Large intestine (tissue), 3 donors: ENCODE results near the gene CELSR1. TPM values are rescaled to one million over a fixed set of nuclear protein-coding genes. Genes with fewer than 3 reads are reported as not detected.
"Not testable (repeated sequence)": the region's sequence is repeated elsewhere in the genome, so short reads cannot be mapped to it uniquely, and the experiment has no call there.

Experiments used
- DNase-seq, 2 donors: peaks; one replicate each; pipeline versions ENCODE4 v3.0.0 to v3.0.0-alpha.2; 2013
- H3K27ac ChIP-seq: one replicate; pipeline ENCODE4 v1.5.1; 2013; ENCODE audit warnings: low read length
- H3K27me3 ChIP-seq: 2 replicates; pipeline ENCODE4 v1.6.1; 2013; ENCODE audit warnings: low read length; ENCODE audit not compliant: control insufficient read depth, insufficient read depth
- H3K36me3 ChIP-seq: 2 replicates; pipeline ENCODE4 v1.6.1; 2013; ENCODE audit warnings: low read length; ENCODE audit not compliant: control insufficient read depth, insufficient read depth
- H3K4me1 ChIP-seq: one replicate; pipeline ENCODE4 v1.6.1; 2013; ENCODE audit warnings: low read length; ENCODE audit not compliant: control insufficient read depth, insufficient read depth
- H3K4me3 ChIP-seq: one replicate; pipeline ENCODE4 v1.5.1; 2013; ENCODE audit warnings: low read length
- H3K9me3 ChIP-seq: one replicate; pipeline ENCODE4 v1.6.1; 2013; ENCODE audit warnings: mild to moderate bottlenecking, low read depth, low read length, moderate library complexity; ENCODE audit not compliant: control insufficient read depth
- WGBS: methylation state at CpG from one replicate; pipeline ENCODE4 v1.1.5; 2013; ENCODE audit warnings: low lambda C conversion rate; ENCODE audit not compliant: insufficient coverage; 5-methylcytosine and 5-hydroxymethylcytosine counted together
- polyA plus RNA-seq: library from polyadenylated mRNA; unstranded; fragments of 120-200 nt; gene quantifications from one replicate; pipeline ENCODE4 v1.2.1, GENCODE V29; 2013

CELSR1 gene
- polyA plus RNA-seq, 1 donor: 5.9 TPM

GRCh38 chr22:46402505-46402904 lies 134.9 kb downstream of the CELSR1 start:
- no peaks in the 10 kb centered on the region for H3K27me3 ChIP-seq
- WGBS: 57% methylated on average over 1 of the region's 2 CpGs
- no peaks in the 10 kb centered on the region for H3K4me1 ChIP-seq
- no peak for DNase-seq
- no peaks in the 10 kb centered on the region for H3K36me3 ChIP-seq
- no peak overlapping the region for H3K4me3 ChIP-seq
- no peaks in the 10 kb centered on the region for H3K9me3 ChIP-seq
- H3K27ac ChIP-seq: no peak overlapping the region

DNA sequence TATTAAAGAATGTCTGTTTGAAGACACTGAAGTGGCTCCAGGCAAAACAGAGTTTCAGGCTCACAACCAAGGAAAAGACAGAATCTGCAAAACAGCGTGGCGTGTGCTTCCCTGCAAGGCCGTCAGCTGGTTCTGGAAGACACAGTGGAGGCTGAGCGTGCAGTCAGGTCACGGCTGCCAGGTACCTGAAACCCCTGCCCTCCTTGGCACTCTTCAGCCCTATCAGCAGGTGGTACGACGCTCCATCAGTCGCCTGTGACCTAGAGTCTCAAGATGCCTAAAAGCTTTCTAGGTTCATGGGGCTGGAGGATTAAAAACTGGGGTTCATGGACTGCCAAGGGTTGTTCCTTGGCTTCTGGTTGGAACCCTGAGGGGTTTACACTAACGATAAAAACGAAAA lies 136.1 kb downstream of the CELSR1 start:
- Histone ChIP-seq H3K9me3 (no peaks in the 10 kb centered on the region), H3K4me1 (no peaks in the 10 kb centered on the region), H3K36me3 (no peaks in the 10 kb centered on the region), H3K4me3 (no peak overlapping the region), H3K27me3 (no peaks in the 10 kb centered on the region), H3K27ac (no peak overlapping the region)
- no peak for DNase-seq
- 100% methylated on average over 2 of the region's 10 CpGs for whole genome bisulfite sequencing

DNA sequence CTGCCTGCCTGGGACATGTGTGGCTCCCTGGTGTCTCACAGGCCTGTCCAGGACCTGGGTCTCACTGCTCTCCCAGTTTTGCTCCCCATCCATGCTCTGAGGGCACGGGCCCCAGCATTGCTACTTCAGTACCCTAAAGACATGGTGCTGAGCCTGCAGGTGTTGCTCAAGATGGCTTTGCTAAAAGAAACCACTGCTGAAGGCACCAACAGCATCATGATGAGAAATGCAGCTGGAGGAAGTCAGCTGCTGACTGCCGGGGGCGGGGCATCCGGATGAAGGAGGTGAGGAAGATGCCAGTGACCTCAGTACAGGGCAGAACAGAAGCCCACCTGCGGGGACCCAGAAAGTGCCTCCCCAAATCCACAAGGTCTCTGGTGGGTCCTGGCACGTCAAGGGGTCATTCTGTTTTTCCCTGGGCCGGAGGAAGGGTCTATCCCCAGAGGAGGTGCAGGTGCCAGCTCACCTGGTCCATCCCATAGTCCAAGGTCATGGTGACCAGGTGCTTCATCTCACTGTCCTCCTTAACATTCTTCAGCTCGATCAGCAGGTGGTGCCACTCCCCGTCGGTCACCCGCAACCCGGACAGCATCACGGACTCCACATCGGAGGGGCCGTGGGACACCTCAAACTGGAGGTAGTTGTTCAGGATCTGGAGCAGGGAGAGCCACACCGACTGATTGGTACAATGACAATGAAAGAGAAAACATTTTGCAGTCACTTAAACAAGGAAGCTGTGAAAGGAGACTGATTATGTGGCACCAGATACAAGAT lies 138.0 kb downstream of the CELSR1 start:
- no peak overlapping the region for H3K4me3 ChIP-seq
- no peak overlapping the region for H3K27ac ChIP-seq
- H3K36me3 ChIP-seq: no peaks in the 10 kb centered on the region
- no peaks in the 10 kb centered on the region for H3K9me3 ChIP-seq
- no CpG with 5 or more reads among the region's 16 CpGs for WGBS
- H3K4me1 ChIP-seq: no peaks in the 10 kb centered on the region
- H3K27me3 ChIP-seq: no peaks in the 10 kb centered on the region
- no peak for DNase-seq

DNA sequence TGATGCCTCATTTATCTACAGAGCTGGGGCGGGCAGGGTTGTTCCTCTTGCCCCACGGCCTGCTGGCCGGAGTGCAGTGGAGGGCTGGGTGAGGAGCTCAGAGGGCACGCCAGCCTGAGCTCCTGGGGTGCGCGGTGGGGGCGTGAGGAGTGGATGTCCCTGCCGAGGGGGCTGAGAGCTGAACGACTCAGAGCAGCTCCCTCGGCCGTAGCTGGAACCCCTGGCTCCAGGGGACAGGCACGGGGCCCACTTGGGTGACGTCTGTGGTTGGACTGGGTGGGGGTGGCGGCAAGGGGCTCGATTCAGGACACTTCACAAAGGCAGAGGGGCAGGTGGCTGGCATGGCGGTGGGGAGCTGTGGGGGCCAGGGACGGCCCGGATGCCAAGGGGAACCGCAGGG lies 139.5 kb downstream of the CELSR1 start:
- no peak overlapping the region for H3K4me3 ChIP-seq
- H3K27me3 ChIP-seq: no peaks in the 10 kb centered on the region
- no peaks in the 10 kb centered on the region for H3K36me3 ChIP-seq
- H3K27ac ChIP-seq: no peak overlapping the region
- DNase-seq: no peak
- 80% methylated on average over 1 of the region's 19 CpGs for WGBS
- H3K4me1 ChIP-seq: no peaks in the 10 kb centered on the region
- no peaks in the 10 kb centered on the region for H3K9me3 ChIP-seq

- Histone ChIP-seq H3K36me3 (no peaks in the 10 kb centered on the region), H3K27ac (no peak overlapping the region), H3K4me1 (no peaks in the 10 kb centered on the region), H3K27me3 (no peaks in the 10 kb centered on the region), H3K9me3 (no peaks in the 10 kb centered on the region), H3K4me3 (no peak overlapping the region)
- no peak for DNase-seq
- no CpG with 5 or more reads among the region's 18 CpGs for WGBS
These were observed 139.9 kb downstream of the CELSR1 start for GRCh38 chr22:46397514-46397913.

GRCh38 chr22:46397049-46397448 lies 140.4 kb downstream of the CELSR1 start:
- H3K27ac ChIP-seq, H3K4me3 ChIP-seq, H3K9me3 ChIP-seq, H3K4me1 ChIP-seq, H3K36me3 ChIP-seq, H3K27me3 ChIP-seq, DNase-seq: not testable (repeated sequence)
- WGBS: no CpG with 5 or more reads among the region's 5 CpGs

DNA sequence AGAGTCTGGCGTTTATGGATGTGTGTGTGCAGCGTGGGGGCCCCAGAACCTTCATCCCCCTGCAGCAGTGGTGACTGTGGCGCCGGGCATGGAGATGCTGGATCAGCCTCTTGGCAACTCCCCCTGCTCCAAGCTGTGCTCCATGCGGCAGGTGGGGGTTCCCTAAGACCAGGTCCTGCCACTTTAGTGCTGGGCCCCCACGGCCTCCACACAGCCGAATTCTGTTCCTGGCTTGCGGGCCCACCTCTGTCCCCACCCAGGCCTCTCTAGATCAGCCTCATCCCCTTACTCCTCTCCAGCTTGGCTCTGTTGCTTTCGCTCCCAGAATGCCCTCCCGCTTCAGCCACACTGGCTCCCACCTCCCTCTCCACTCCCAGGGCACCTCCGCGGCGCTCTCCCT lies 142.3 kb downstream of the CELSR1 start:
- no peaks in the 10 kb centered on the region for H3K27me3 ChIP-seq
- H3K9me3 ChIP-seq: peaks cover 4% of the 10 kb centered on the region
- no peaks in the 10 kb centered on the region for H3K4me1 ChIP-seq
- H3K27ac ChIP-seq: no peak overlapping the region
- no CpG with 5 or more reads among the region's 13 CpGs for WGBS
- no peak overlapping the region for H3K4me3 ChIP-seq
- no peak for DNase-seq
- no peaks in the 10 kb centered on the region for H3K36me3 ChIP-seq

- Histone ChIP-seq H3K4me1 (no peaks in the 10 kb centered on the region), H3K9me3 (peaks cover 4% of the 10 kb centered on the region), H3K4me3 (no peak overlapping the region), H3K36me3 (no peaks in the 10 kb centered on the region), H3K27me3 (no peaks in the 10 kb centered on the region), H3K27ac (no peak overlapping the region)
- no CpG with 5 or more reads among the region's 14 CpGs for WGBS
- no peak for DNase-seq
These were observed 142.8 kb downstream of the CELSR1 start for GRCh38 chr22:46394622-46395021.

- no peak overlapping the region for H3K4me3 ChIP-seq
- H3K36me3 ChIP-seq: no peaks in the 10 kb centered on the region
- H3K9me3 ChIP-seq: peaks cover 4% of the 10 kb centered on the region
- no CpG with 5 or more reads among the region's 14 CpGs for WGBS
- DNase-seq: no peak
- H3K4me1 ChIP-seq: no peaks in the 10 kb centered on the region
- no peak overlapping the region for H3K27ac ChIP-seq
- H3K27me3 ChIP-seq: no peaks in the 10 kb centered on the region
These were observed 143.5 kb downstream of the CELSR1 start for GRCh38 chr22:46393873-46394272.

DNA sequence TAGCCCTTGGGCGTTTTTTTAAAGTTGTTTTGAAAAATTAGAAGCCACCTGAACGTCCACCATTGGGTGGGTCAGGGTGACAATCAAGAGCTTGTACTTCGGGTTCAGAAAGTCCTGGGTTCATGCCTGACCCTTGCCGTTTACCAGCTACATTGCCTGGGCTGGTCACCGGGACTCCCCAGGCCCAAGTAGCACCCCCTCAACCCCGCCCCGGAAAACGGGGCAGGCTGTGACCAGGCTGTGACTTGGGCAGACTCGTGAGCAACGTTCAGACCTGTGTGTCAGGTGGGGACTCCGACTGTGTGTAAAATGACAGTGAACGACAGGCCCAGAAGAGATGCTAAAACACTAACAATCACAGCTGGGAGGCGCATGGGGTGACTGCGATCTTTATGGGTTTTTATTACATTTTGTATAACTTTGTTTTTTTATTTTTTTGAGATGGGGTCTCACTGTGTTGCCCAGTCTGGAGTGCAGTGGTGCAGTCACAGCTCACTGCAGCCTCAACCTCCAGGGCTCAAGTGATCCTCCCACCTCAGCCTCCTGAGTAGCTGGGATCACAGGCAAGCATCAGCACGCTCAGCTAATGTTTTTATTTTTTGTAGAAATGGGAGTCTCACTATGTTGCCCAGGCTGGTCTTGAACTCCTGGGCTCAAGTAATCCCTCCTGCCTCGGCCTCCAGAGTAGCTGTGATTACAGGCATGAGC lies 145.1 kb downstream of the CELSR1 start:
- no peaks in the 10 kb centered on the region for H3K4me1 ChIP-seq
- no peak for DNase-seq
- H3K9me3 ChIP-seq: peaks cover 4% of the 10 kb centered on the region
- 100% methylated on average over 1 of the region's 16 CpGs for WGBS
- H3K27me3 ChIP-seq: no peaks in the 10 kb centered on the region
- H3K36me3 ChIP-seq: no peaks in the 10 kb centered on the region
- H3K27ac ChIP-seq: no peak overlapping the region
- H3K4me3 ChIP-seq: no peak overlapping the region
